AG04449 (cell line): ENCODE results near the gene PRR11.
A peak's percentile ranks its signal among the peaks of the same experiment; 100 is the strongest.

Experiments used
- CTCF ChIA-PET: fragments of 350-600 bp; formaldehyde crosslinking; extraction: SDS; loops from one replicate; lab custom pipeline; 2021; ENCODE audit warnings: antibody characterized with exemption; lab: Yijun Ruan, JAX
- POLR2A ChIA-PET: fragments of 400-600, 350-600 bp; formaldehyde crosslinking; extraction: SDS; loops from one replicate; lab custom pipeline; 2020; ENCODE audit warnings: antibody characterized with exemption, inconsistent platforms; lab: Yijun Ruan, JAX
- DNase-seq: peaks from one replicate; pipeline ENCODE4 v3.0.0-alpha.2; 2010; ENCODE audit warnings: low read depth, low spot score
- H3K4me3 ChIP-seq: 2 replicates; pipeline ENCODE4 v1.5.1; 2011; ENCODE audit warnings: low read depth, mild to moderate bottlenecking, control low read depth, low read length
- CTCF ChIP-seq: IDR thresholded peaks from one replicate; pipeline ENCODE4 v1.5.1; 2011; ENCODE audit warnings: mild to moderate bottlenecking, moderate library complexity, low read length, control low read depth, inconsistent platforms; ENCODE audit not compliant: insufficient read depth; ENCODE audit errors: missing control alignments

The PRR11 gene

GRCh38 chr17:59160157-59161025, 4.8 kb downstream of the PRR11 start:
- H3K4me3 ChIP-seq, result no peak overlapping the region
- no peak for TF ChIP-seq CTCF
- ChIA-PET POLR2A (no interaction called here), CTCF (no interaction called here)
- DNase-seq, result no peak

GRCh38 chr17:59161477-59161876, 5.9 kb downstream of the PRR11 start:
- DNase-seq, result no peak
- no peak for TF ChIP-seq CTCF
- no peak overlapping the region for H3K4me3 ChIP-seq
- POLR2A ChIA-PET, result no interaction called here
- CTCF ChIA-PET, result interaction anchor here (0.6 to 1.4 kb wide), 2 partner anchors 10 to 513 kb away, joined by 3 read pairs; no protein-coding TSS in a partner anchor

GRCh38 chr17:59165933-59166342, 10.4 kb downstream of the PRR11 start:
- peak; percentile 57 for TF ChIP-seq CTCF
- ChIA-PET CTCF (interaction anchor here (0.9 to 2.7 kb wide), 7 partner anchors 10 to 57 kb away, joined by 4 to 19 read pairs (median 6); partner anchors contain the start of genes PRR11 and SKA2), POLR2A (no interaction called here)
- no peak overlapping the region for H3K4me3 ChIP-seq
- peak; percentile 17 for DNase-seq

- H3K4me3 ChIP-seq, result no peak overlapping the region
- no peak for DNase-seq
- ChIA-PET CTCF (interaction anchor here (0.8 to 2.7 kb wide), 6 partner anchors 8 to 21 kb away, joined by 3 to 19 read pairs (median 6); partner anchors contain the start of genes PRR11 and SKA2), POLR2A (no interaction called here)
- TF ChIP-seq CTCF, result no peak
These were observed 12.0 kb downstream of the PRR11 start for GRCh38 chr17:59167571-59168001.

- POLR2A ChIA-PET, result no interaction called here
- TF ChIP-seq CTCF, result no peak
- no peak overlapping the region for H3K4me3 ChIP-seq
- CTCF ChIA-PET, result interaction anchor here (1.2 kb wide), 1 partner anchor 13 kb away, joined by 3 read pairs; no protein-coding TSS in a partner anchor
- DNase-seq, result no peak
These were observed 17.0 kb downstream of the PRR11 start for GRCh38 chr17:59172436-59173004.

GRCh38 chr17:59174671-59175070, 19.1 kb downstream of the PRR11 start:
- DNase-seq, result no peak
- ChIA-PET POLR2A (no interaction called here), CTCF (interaction anchor here (1.8 kb wide), 1 partner anchor 8 kb away, joined by 10 read pairs; no protein-coding TSS in a partner anchor)
- no peak for TF ChIP-seq CTCF
- no peak overlapping the region for H3K4me3 ChIP-seq
